ENCODE data around the gene ADGRG3.

Gene ADGRG3

DNA sequence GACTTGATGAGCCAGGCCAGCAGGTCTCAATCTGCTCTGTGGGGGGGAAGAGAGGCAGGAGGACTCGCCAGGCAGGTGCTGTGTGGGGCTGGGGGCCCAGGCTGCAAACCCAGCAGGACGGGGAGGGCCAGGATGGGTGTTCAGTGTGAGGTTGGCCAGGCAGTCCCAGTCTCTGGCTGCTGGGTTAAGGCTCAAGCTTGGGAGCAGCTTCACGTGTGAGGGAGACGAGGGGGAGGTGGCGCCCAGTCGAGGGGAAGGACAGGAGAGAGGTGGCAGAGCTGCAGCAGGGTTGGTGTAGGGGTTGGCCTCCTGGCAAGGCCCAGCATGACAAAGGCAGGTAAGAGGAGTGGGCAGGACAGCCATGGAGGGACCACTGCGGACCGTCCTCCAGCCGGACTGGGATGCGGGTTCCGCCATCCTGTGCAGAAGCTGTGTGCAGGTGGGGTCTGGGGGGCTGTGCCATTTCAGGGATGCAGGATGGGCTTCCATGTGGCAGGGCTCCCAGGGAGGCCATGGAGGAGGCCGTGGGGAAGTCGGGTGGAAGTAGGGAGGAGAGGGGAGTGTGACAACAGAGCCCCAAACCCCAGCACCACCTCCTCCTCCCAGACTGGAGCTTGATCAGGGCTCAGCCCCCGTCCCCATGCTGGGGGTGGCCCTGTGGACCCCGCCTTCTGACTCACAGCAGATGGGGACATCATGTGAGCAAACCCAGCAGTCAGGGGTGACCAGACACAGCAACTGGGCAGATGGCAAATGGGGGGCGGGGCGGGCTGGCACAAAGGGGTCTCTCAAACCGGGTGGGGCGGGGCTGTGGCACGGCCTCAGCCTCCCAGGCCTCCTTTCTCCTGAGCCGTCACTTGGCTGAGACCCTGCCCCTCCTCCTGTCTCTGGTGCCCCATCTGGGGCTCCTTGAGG lies 36.9 kb upstream of the ADGRG3 start:
- TF ChIP-seq, protein P1, sequence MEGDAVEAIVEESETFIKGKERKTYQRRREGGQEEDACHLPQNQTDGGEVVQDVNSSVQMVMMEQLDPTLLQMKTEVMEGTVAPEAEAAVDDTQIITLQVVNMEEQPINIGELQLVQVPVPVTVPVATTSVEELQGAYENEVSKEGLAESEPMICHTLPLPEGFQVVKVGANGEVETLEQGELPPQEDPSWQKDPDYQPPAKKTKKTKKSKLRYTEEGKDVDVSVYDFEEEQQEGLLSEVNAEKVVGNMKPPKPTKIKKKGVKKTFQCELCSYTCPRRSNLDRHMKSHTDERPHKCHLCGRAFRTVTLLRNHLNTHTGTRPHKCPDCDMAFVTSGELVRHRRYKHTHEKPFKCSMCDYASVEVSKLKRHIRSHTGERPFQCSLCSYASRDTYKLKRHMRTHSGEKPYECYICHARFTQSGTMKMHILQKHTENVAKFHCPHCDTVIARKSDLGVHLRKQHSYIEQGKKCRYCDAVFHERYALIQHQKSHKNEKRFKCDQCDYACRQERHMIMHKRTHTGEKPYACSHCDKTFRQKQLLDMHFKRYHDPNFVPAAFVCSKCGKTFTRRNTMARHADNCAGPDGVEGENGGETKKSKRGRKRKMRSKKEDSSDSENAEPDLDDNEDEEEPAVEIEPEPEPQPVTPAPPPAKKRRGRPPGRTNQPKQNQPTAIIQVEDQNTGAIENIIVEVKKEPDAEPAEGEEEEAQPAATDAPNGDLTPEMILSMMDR (IDR thresholded peaks at IDR 0.05; ENCODE audit: low read depth, low read length, poor library complexity, severe bottlenecking), result no peak
- no peak for TF ChIP-seq EZH2phosphoT487 (IDR thresholded peaks at IDR 0.05; ENCODE audit: borderline replicate concordance, low read length)

DNA sequence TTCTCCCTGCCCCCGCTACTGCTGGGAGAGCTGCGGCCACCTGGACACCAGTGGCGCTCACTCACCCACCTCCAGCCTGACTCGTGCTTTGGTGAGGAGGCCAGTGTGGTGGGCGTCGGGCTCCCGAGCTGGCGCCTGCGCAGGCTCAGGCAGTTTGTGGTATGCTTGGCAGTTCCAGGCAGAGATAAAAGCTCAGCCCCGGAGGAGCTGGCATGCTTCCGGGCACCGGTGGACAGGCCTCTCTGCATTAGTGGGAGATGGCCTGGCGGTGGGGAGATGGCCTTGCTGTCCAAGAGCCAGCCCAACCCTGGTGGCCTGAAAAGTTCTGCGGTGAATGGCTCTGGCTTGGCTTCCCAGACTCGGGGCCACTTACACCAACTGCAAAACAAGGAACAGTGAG lies 35.5 kb upstream of the ADGRG3 start:
- H3K36me3 ChIP-seq (ENCODE audit: control insufficient read depth, low read length), result no peaks in the 10 kb centered on the region
- TF ChIP-seq, protein P1 (IDR thresholded peaks at IDR 0.05; ENCODE audit: low read depth, low read length, poor library complexity, severe bottlenecking), result no peak
- no peak for TF ChIP-seq EZH2phosphoT487 (IDR thresholded peaks at IDR 0.05; ENCODE audit: borderline replicate concordance, low read length)
- no peaks in the 10 kb centered on the region for H3K9me2 ChIP-seq (replicated peaks; ENCODE audit: control insufficient read depth, low read length)
- H3F3A ChIP-seq (ENCODE audit: control insufficient read depth, insufficient read depth), result no peaks in the 10 kb centered on the region
- H3K4me2 ChIP-seq (ENCODE audit: low read length), result no peak overlapping the region
- H3K79me2 ChIP-seq (ENCODE audit: control insufficient read depth, low read length), result no peaks in the 10 kb centered on the region
- no peak overlapping the region for H3K27ac ChIP-seq (ENCODE audit: low read depth, low read length)
- H3K4me3 ChIP-seq (ENCODE audit: low read length), result no peak overlapping the region
- peaks cover 4% of the 10 kb centered on the region; the same call in 1 of the 2 replicates for H4K20me1 ChIP-seq (ENCODE audit: control insufficient read depth, insufficient read depth, low read depth, low read length)
- no peaks in the 10 kb centered on the region for H3K9me3 ChIP-seq (ENCODE audit: control insufficient read depth, insufficient read depth, low read length)
- H3K4me1 ChIP-seq (ENCODE audit: control insufficient read depth, low read length), result no peaks in the 10 kb centered on the region
- H3K27me3 ChIP-seq (ENCODE audit: control insufficient read depth, low read length), result peaks cover 46% of the 10 kb centered on the region

More for the DNA sequence above, 36.9 kb upstream of the ADGRG3 start:
- H3K27me3 ChIP-seq (ENCODE audit: control insufficient read depth, low read length), result peaks cover 42% of the 10 kb centered on the region
- no peak overlapping the region for H3K27ac ChIP-seq (ENCODE audit: low read depth, low read length)
- H3K79me2 ChIP-seq (ENCODE audit: control insufficient read depth, low read length), result no peaks in the 10 kb centered on the region
- no peaks in the 10 kb centered on the region for H4K20me1 ChIP-seq (ENCODE audit: control insufficient read depth, insufficient read depth, low read depth, low read length)
- no peaks in the 10 kb centered on the region for H3K9me2 ChIP-seq (replicated peaks; ENCODE audit: control insufficient read depth, low read length)
- H3K4me1 ChIP-seq (ENCODE audit: control insufficient read depth, low read length), result no peaks in the 10 kb centered on the region
- no peaks in the 10 kb centered on the region for H3F3A ChIP-seq (ENCODE audit: control insufficient read depth, insufficient read depth)
- H3K36me3 ChIP-seq (ENCODE audit: control insufficient read depth, low read length), result no peaks in the 10 kb centered on the region
- H3K4me3 ChIP-seq (ENCODE audit: low read length), result no peak overlapping the region
- H3K9me3 ChIP-seq (ENCODE audit: control insufficient read depth, insufficient read depth, low read length), result no peaks in the 10 kb centered on the region
- H3K4me2 ChIP-seq (ENCODE audit: low read length), result no peak overlapping the region

DNA sequence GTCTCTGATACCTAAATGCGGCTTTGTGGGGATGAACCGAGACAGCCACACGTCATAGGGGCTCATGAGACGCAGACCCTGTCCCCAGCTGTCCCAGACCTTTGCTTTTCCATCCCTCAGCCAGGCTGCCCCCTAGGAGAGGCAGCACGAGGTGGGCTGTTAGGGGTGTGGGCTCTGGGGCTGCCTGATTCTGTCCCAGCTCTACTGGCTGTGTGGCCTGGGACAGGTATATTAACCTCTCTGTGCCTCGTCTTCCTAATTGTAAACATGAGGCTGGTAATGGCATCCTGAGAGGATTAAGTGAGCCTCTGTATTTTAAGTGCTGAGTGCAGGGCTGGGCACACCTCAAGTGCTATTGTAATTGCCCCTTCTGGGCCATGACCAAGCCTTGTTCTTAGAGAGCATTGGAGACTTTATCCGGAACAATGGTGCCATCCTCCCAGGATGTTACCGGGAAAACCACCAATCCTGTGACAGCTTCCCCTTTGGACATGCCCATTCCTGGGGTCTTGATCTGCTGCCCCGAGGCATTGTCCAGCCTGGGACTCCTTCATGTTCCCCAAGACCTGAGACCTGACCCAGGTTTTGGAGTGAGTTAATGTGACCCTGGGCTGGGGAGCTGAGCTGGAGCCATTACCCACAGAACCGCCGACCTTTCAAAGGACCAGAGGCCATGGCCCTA lies 34.6 kb upstream of the ADGRG3 start:
- peaks cover 50% of the 10 kb centered on the region for H3K27me3 ChIP-seq (ENCODE audit: control insufficient read depth, low read length)
- no peaks in the 10 kb centered on the region for H3K9me2 ChIP-seq (replicated peaks; ENCODE audit: control insufficient read depth, low read length)
- H3K4me2 ChIP-seq (ENCODE audit: low read length), result no peak overlapping the region
- no peaks in the 10 kb centered on the region for H3K4me1 ChIP-seq (ENCODE audit: control insufficient read depth, low read length)
- no peak overlapping the region for H3K4me3 ChIP-seq (ENCODE audit: low read length)
- H3K79me2 ChIP-seq (ENCODE audit: control insufficient read depth, low read length), result no peaks in the 10 kb centered on the region
- no peaks in the 10 kb centered on the region for H3F3A ChIP-seq (ENCODE audit: control insufficient read depth, insufficient read depth)
- H3K36me3 ChIP-seq (ENCODE audit: control insufficient read depth, low read length), result no peaks in the 10 kb centered on the region
- peaks cover 4% of the 10 kb centered on the region; the same call in 1 of the 2 replicates for H4K20me1 ChIP-seq (ENCODE audit: control insufficient read depth, insufficient read depth, low read depth, low read length)
- TF ChIP-seq EZH2phosphoT487 (IDR thresholded peaks at IDR 0.05; ENCODE audit: borderline replicate concordance, low read length), result no peak
- TF ChIP-seq, protein P1 (IDR thresholded peaks at IDR 0.05; ENCODE audit: low read depth, low read length, poor library complexity, severe bottlenecking), result no peak
- H3K27ac ChIP-seq (ENCODE audit: low read depth, low read length), result no peak overlapping the region
- no peaks in the 10 kb centered on the region for H3K9me3 ChIP-seq (ENCODE audit: control insufficient read depth, insufficient read depth, low read length)

Data from DOHH2 (cell line).